ENCODE results near the gene SAMD4A.

DNA sequence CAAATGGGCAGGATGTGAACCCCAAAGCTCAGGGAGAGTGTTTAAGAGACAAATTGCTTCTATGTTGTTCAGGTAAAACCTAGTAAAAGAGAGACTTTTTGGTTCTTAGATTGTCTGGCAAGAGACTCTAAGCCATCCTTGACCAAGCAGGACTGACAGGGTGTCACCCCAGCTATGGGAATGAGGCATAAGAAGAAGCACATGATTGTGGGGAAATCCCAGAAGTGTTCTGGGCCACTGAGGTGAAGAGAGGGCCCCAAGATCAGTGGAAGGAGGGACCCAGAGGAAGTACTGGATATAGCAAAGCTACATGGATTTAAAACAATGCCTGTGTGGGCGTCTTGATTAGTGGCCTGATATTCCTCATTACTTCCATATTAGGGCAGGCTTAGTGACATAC is 99.0 kb downstream of the SAMD4A start:
- no peak for TF ChIP-seq EP300 (IDR thresholded peaks at IDR 0.05; ENCODE audit: borderline replicate concordance)
- no peak for TF ChIP-seq YY1 (IDR thresholded peaks at IDR 0.05; ENCODE audit: low read depth)
- no peak for TF ChIP-seq TAF1 (IDR thresholded peaks at IDR 0.05; ENCODE audit: low read depth)
- TF ChIP-seq CEBPB (IDR thresholded peaks at IDR 0.05): no peak

Data from Ishikawa (cell line).